Neuron (in vitro differentiated cells): ENCODE data around the gene SIGLEC12.

Experiments used
- H2AFZ ChIP-seq: one replicate; pipeline ENCODE4 v1.6.1; 2013; ENCODE audit warnings: low read depth, mild to moderate bottlenecking, inconsistent platforms, low read length, moderate library complexity
- H3K27me3 ChIP-seq: one replicate; pipeline ENCODE4 v1.6.1; 2013; ENCODE audit warnings: low read length; ENCODE audit not compliant: insufficient read depth
- H3K36me3 ChIP-seq: one replicate; pipeline ENCODE4 v1.6.1; 2013; ENCODE audit warnings: low read length; ENCODE audit not compliant: insufficient read depth
- H3K4me1 ChIP-seq: one replicate; pipeline ENCODE4 v1.6.1; 2013; ENCODE audit warnings: low read length; ENCODE audit not compliant: insufficient read depth
- H3K4me3 ChIP-seq: 2 replicates; pipeline ENCODE4 v1.5.1; 2013; ENCODE audit warnings: mild to moderate bottlenecking, low read length, moderate library complexity
- H3K9me3 ChIP-seq: one replicate; pipeline ENCODE4 v1.6.1; 2013; ENCODE audit warnings: low read length

SIGLEC12 gene

DNA sequence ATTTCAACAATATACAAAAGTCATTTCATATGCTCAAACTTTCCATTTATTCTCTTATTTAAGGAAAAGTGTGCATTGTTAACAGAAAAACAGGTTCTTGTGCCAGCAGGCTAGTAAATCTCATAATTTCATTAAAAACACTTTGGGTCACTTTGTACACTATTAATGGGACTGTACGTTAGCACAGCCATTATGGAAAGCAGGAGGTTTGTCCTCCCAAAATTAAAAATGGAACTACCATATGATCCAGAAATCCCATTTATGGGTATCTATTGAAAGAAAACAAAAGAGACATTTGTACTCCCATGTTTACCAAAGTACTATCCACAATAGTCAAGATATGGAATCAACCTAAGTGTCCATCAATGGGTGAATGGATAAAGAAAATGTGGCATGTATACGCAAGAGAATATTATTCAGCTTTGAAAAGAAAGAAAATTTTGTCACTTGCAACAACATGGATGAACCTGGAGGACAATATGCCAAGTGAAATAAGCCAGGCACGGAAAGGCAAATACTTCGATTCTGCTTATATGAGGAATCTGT, 38.3 kb upstream of the SIGLEC12 start:
- no peaks in the 10 kb centered on the region for H3K4me1 ChIP-seq
- H3K9me3 ChIP-seq = no peaks in the 10 kb centered on the region
- no peak overlapping the region for H3K4me3 ChIP-seq
- H2AFZ ChIP-seq = no peak overlapping the region
- H3K27me3 ChIP-seq = peaks cover 9% of the 10 kb centered on the region
- H3K36me3 ChIP-seq = no peaks in the 10 kb centered on the region

DNA sequence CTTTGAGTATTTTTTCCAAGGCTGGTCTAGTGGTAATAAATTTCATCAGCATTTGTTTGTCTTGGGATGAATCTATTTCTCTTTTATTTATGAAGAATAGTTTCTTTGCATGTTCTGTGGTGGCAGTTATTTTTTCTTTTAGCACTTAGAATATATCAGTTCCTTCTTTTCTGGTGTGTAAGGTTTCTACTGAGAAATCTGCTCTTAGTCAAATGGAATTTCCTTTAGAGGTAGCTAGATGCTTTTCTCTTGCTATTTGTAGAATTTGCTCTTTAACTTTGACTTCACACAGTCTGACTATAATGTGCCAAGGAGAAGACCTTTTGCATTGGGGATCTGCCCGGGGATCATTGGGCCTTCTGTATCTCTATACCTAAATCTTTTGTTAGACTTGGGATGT, 33.9 kb upstream of the SIGLEC12 start:
- H3K4me1 ChIP-seq = no peaks in the 10 kb centered on the region
- peaks cover 21% of the 10 kb centered on the region for H3K27me3 ChIP-seq
- no peaks in the 10 kb centered on the region for H3K9me3 ChIP-seq
- no peak overlapping the region for H2AFZ ChIP-seq
- no peaks in the 10 kb centered on the region for H3K36me3 ChIP-seq
- no peak overlapping the region for H3K4me3 ChIP-seq

DNA sequence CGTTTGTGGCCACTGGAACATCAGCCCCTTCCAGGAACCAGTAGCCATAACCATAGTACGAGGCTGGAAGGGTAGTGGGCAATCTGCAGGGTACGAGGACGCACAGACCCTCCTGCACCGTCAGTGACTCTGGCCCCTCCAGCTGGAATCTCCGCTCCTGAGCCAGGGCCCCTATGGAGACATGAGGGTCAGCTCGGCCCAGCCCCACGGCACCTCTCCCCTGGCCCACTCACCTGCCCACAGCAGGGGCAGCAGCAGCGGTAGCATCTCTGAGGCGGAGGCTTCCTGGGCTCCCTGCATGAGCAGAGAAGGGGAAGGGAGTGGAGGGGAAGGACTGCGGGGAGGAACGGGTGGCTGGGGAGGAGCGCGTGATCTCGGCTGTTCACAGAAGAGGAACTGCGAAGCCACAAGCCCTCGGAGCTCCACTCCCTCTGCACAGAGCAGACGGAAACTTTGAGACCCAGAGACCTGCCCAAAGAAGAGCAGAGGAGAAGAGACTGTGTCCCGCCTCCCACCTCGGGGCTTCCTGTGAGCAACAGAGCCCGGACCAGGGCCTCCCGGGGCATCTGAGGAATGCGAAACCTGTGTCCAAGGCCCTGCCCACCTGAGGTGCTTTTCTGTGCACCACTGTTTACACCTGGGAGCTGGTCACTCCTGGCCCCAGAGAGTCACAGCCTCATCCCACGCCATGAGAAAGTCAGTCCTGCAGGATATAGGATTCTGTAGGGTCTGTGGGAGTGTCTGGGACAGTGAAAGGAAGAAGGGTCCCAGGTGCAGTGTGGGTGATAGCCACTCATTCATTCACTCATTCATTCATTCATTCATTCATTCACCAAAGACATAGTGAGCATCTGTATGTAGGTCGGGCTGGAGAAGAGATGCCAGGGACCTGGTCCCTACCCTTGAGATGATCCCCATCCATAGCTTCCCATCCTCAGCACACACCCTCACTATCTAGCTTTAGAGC, 30.0 kb upstream of the SIGLEC12 start, which contains the start of gene SIGLEC6:
Gene SIGLEC6 (minus strand): TSS at position 322 of the 967 bp plus-strand sequence. CDS start 22 bp downstream, at position 300.
- H3K4me1 ChIP-seq = no peaks in the 10 kb centered on the region
- H3K36me3 ChIP-seq = no peaks in the 10 kb centered on the region
- no peak within 1 kb of the TSS for H3K4me3 ChIP-seq
- peaks cover 32% of the 10 kb centered on the region for H3K27me3 ChIP-seq
- no peak within 1 kb of the TSS for H2AFZ ChIP-seq
- no peaks in the 10 kb centered on the region for H3K9me3 ChIP-seq

DNA sequence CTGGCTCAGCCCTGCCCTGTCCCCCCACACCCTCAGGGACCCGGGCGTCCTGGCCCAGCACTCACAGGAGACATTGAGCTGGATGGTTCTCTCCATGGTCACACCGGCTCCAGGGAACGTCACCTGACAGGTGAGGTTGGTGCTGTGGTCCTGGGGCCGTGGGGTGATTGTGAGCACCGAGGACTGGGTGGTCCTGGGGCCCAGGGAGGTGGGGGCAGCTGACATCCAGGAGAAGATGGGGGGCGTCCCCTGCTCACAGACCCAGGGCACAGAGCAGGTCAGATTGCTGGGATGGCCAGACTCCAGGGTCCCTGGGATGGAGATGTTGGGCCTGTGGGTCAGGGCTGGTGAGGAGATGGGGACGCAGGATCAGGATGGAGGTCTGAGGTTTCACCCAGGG, 29.0 kb upstream of the SIGLEC12 start:
- Histone ChIP-seq H3K4me1 (no peaks in the 10 kb centered on the region), H3K4me3 (no peak overlapping the region), H3K27me3 (peaks cover 32% of the 10 kb centered on the region), H3K36me3 (no peaks in the 10 kb centered on the region), H3K9me3 (no peaks in the 10 kb centered on the region), H2AFZ (no peak overlapping the region)

DNA sequence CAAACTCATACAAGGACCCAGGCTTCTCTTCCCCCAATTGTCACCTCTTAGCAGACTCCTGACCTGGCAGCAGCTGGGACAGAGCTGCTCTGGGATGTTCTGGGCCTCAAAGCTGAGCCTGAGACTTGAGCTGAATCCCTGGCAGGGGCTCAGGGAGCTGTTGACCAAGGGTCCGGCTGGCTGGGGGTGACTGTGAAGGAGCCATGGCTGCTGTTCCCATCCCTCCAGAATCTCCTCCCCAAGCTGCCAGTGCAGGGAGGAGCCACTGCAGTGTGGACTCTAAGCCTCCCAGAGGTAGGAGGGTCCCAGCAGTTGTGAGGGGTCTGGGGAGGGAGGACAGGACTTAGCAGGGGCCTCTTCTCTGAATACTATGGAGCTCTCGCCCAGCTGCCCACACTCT, 27.7 kb upstream of the SIGLEC12 start:
- H3K27me3 ChIP-seq = peaks cover 32% of the 10 kb centered on the region

DNA sequence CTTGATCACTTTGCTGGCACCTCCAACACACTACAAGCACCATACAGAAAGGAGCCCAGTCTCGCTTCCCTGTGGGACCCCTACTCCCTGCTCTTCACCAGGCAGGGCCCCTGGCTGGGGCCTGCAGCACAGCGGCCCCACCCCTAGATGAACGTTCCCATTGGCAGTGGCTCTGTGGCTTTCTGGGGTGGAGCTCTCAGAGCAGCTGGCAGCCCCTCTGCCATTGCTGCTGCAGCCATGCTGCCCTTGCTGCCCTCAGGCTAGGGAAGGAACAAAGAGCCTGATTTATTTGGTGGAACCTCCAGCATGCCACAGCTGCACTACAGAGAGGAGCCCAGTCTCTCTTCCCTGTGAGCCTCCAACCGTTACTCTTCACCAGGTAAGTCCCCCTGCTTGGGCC, 24.1 kb upstream of the SIGLEC12 start:
- H2AFZ ChIP-seq = no peak overlapping the region
- no peak overlapping the region for H3K4me3 ChIP-seq
- no peaks in the 10 kb centered on the region for H3K4me1 ChIP-seq
- H3K9me3 ChIP-seq = no peaks in the 10 kb centered on the region
- H3K36me3 ChIP-seq = no peaks in the 10 kb centered on the region
- peaks cover 11% of the 10 kb centered on the region for H3K27me3 ChIP-seq

More for the DNA sequence above, 27.7 kb upstream of the SIGLEC12 start:
- Histone ChIP-seq H3K4me1 (no peaks in the 10 kb centered on the region), H3K4me3 (no peak overlapping the region), H3K9me3 (no peaks in the 10 kb centered on the region), H3K36me3 (no peaks in the 10 kb centered on the region), H2AFZ (no peak overlapping the region)

DNA sequence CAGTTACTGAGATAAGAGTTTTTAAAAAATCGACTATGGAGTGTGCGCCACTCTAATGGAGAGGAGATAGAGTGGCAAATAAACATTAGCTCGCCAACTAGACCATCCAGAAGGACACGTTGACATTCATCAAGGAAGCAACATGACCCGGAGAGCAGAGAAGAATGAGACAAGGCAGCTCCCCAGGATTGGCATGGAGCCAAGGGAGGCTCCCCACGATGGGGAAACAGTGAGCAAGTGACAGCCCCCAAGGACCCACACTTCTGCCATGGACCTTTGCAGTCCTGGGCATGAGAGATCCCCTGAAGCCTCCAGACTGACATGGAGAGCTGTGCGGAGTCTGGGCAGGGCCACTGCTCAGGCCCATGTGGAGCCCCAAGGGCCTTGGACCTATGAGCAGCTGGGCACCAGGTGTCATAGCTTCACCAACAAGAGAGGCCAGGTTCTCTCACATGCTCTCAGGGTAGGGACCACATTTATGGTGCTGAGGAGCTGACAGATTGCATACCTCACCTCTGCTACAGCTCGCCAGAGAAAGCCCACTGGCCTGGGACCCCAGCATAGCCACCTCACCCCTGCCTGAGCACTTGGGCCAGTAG, 23.2 kb upstream of the SIGLEC12 start:
- Histone ChIP-seq H3K4me1 (no peaks in the 10 kb centered on the region), H2AFZ (no peak overlapping the region), H3K4me3 (no peak overlapping the region), H3K36me3 (no peaks in the 10 kb centered on the region), H3K9me3 (no peaks in the 10 kb centered on the region), H3K27me3 (peaks cover 8% of the 10 kb centered on the region)

DNA sequence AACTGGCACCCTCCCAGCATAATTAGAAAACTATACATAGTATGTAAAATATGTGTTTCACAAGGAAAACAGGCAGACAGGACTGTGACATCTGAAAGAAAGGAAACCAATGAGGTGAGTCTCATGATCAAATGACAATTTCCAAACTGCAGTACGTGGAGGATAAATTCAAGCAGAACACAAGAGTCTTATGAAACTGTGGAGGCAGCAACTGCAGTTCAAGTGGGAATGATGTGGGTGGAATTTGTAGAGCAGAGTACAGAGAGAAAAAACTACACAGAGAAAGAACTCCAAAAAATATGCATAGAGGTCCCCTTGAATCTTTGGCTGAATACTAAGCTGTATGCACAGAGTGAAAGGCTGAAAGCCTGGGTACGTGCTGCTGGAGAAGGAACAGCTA, 20.2 kb upstream of the SIGLEC12 start:
- no peaks in the 10 kb centered on the region for H3K9me3 ChIP-seq
- H2AFZ ChIP-seq = no peak overlapping the region
- no peaks in the 10 kb centered on the region for H3K36me3 ChIP-seq
- H3K4me1 ChIP-seq = no peaks in the 10 kb centered on the region
- H3K4me3 ChIP-seq = no peak overlapping the region
- H3K27me3 ChIP-seq = no peaks in the 10 kb centered on the region

DNA sequence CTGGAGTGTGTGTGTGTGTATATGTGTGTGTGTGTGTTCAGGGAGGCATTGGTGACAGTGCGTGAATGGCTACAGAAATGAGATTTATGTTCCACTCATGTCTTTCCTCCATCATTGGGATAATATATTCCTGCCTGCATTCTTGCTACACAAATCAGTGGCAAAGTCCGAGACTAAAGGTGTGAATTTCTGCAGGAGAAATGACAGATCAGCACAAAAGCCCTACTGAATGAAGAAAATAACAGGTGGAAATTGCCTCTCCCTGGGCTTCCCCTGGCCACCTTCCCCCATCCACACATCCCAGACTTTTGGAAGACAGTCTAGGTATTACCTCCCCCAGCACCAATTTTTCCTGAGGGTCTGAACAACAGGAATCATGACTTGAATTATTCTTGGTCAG, 19.8 kb upstream of the SIGLEC12 start:
- H3K36me3 ChIP-seq = no peaks in the 10 kb centered on the region

DNA sequence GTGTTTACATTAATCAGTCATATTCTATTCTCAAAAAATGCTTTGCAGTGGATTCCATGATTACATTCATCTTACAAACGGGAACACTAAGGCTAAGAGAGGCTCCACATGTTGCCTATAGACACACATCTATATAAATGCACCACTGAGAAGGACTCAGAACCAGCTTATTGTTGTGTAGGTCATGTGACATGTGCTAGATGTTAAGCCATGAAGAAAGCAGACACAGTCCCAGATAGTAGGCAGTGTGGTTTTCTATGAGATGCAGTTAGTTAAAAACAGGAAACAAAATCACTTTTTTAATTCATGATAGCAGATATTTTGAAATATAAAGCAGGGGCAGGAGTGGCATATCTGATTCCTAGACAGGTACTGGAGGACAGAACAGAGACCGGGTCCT, 19.1 kb upstream of the SIGLEC12 start:
- H3K4me3 ChIP-seq = no peak overlapping the region
- H3K4me1 ChIP-seq = no peaks in the 10 kb centered on the region
- H3K9me3 ChIP-seq = no peaks in the 10 kb centered on the region
- no peaks in the 10 kb centered on the region for H3K36me3 ChIP-seq
- no peak overlapping the region for H2AFZ ChIP-seq
- no peaks in the 10 kb centered on the region for H3K27me3 ChIP-seq

More for the DNA sequence above, 19.8 kb upstream of the SIGLEC12 start:
- no peaks in the 10 kb centered on the region for H3K9me3 ChIP-seq
- H3K4me3 ChIP-seq = no peak overlapping the region
- no peaks in the 10 kb centered on the region for H3K27me3 ChIP-seq
- no peak overlapping the region for H2AFZ ChIP-seq
- H3K4me1 ChIP-seq = no peaks in the 10 kb centered on the region

DNA sequence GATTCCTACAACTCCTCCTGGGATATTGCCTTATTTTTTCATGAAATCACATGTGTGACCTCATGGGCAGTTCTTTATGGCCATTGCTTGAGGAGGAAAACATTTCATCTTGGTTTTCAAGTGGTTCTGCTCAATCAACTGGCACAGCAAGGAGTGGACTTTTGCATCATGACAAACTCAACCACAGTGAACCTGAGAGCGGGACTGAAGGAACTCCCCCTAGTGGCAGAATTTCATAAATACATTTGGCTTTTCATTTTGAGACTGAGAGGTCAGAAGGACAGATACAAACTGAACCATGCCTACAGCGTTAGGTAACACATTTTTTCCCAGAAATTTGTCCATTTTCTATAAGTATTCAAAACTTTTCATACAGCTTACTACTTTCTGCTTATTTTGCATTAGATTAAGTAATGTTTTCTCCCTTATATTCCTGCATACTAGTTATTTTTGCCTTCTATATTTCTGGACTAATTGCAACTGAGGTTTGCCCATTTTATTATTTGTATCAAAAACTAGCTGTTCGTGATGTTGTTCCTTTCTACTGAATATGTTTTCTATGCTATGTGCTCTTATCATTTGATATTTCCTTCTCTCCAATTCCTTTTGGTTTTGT, 13.4 kb upstream of the SIGLEC12 start:
- Histone ChIP-seq H3K4me3 (no peak overlapping the region), H2AFZ (no peak overlapping the region), H3K27me3 (peaks cover 4% of the 10 kb centered on the region), H3K36me3 (no peaks in the 10 kb centered on the region), H3K4me1 (no peaks in the 10 kb centered on the region), H3K9me3 (no peaks in the 10 kb centered on the region)

DNA sequence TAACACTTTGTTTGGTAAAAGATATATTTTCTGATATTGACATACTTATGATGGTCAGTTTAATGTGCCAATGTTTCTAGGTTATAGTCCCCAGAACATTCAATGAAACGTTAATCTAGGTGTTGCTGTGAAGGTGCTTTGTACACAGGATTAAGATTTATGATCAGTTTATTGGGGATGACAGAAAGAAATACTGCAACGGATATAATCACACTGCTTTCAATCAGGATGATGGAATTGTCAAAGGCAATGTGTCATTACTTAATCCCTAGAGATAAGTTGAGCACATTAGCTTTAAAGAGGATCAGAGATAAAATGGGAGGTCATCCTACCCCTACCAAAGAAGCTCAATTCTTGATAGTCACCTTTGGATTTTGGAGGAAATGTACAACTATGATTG, 12.4 kb upstream of the SIGLEC12 start:
- Histone ChIP-seq H2AFZ (no peak overlapping the region), H3K27me3 (peaks cover 6% of the 10 kb centered on the region), H3K36me3 (no peaks in the 10 kb centered on the region), H3K4me1 (no peaks in the 10 kb centered on the region), H3K4me3 (no peak overlapping the region), H3K9me3 (no peaks in the 10 kb centered on the region)

DNA sequence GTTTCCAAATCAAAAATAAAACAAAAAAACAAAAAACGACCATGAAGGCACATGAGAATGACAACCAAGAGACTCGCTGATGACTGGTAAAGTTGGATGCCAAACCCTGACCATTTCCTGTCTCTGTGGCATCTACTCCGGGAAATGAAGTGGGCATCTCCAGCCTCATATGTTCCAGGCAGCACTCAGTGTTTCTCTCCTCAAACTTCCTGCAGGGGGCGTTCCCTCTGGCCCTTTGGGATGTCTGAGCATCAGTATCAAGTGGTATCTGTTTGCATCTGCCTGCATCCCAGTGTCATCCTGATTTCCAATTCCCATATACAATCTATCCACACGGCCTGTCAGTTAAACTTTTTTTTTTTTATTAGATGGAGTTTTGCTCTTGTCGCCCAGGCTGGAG, 9.8 kb upstream of the SIGLEC12 start:
- no peaks in the 10 kb centered on the region for H3K4me1 ChIP-seq
- H3K9me3 ChIP-seq = no peaks in the 10 kb centered on the region
- no peak overlapping the region for H2AFZ ChIP-seq
- peaks cover 6% of the 10 kb centered on the region for H3K27me3 ChIP-seq
- no peak overlapping the region for H3K4me3 ChIP-seq
- no peaks in the 10 kb centered on the region for H3K36me3 ChIP-seq
